HepG2 (cell line): ENCODE results near the gene ITIH1. TPM values are rescaled to one million over a fixed set of nuclear protein-coding genes. Genes with fewer than 3 reads are reported as not detected.

Experiments
- CBFB ChIP-seq: sonication (generic); formaldehyde crosslinking; IDR thresholded peaks from 2 replicates; pipeline ENCODE4 v1.4.0; 2020; ENCODE audit warnings: missing genetic modification reagents
- CHD2 ChIP-seq: IDR thresholded peaks from 2 replicates; pipeline ENCODE4 v1.6.1; 2011; ENCODE audit warnings: low read depth, low read length, improper control_type of control experiment
- DNMT3B ChIP-seq: conservative IDR thresholded peaks from 2 replicates; pipeline ENCODE4 v1.6.1; 2016; ENCODE audit warnings: missing biosample characterization, control low read depth
- HDAC1 ChIP-seq: sonication (generic); formaldehyde crosslinking; IDR thresholded peaks from 2 replicates; pipeline ENCODE4 v1.5.1; 2020; ENCODE audit warnings: mild to moderate bottlenecking, missing genetic modification reagents
- HNF1B ChIP-seq: sonication (generic); formaldehyde crosslinking; IDR thresholded peaks from 2 replicates; pipeline ENCODE4 v1.5.1; 2020; ENCODE audit warnings: mild to moderate bottlenecking, moderate library complexity, missing genetic modification reagents
- MLXIP ChIP-seq: sonication (generic); formaldehyde crosslinking; IDR thresholded peaks from 2 replicates; pipeline ENCODE4 v1.9.0; 2021; ENCODE audit warnings: missing genetic modification reagents, borderline replicate concordance
- MXD3 ChIP-seq: IDR thresholded peaks from 2 replicates; pipeline ENCODE4 v1.6.1; 2016; ENCODE audit warnings: mild to moderate bottlenecking, missing biosample characterization, missing genetic modification reagents
- SAP130 ChIP-seq: IDR thresholded peaks from 2 replicates; pipeline ENCODE4 v1.6.1; 2016; ENCODE audit warnings: low read depth
- ZBTB10 ChIP-seq: sonication (generic); formaldehyde crosslinking; IDR thresholded peaks from 2 replicates; pipeline ENCODE4 v1.4.0; 2020; ENCODE audit warnings: missing genetic modification reagents, borderline replicate concordance
- ZNF263 ChIP-seq: sonication (generic); formaldehyde crosslinking; IDR thresholded peaks from 2 replicates; pipeline ENCODE4 v1.4.0; 2020; ENCODE audit warnings: missing genetic modification reagents
- ZNF484 ChIP-seq: sonication (generic); formaldehyde crosslinking; IDR thresholded peaks from 2 replicates; pipeline ENCODE4 v1.5.1; 2020; ENCODE audit warnings: mild to moderate bottlenecking, low read depth, missing genetic modification reagents, borderline replicate concordance
- ZNF609 ChIP-seq: sonication (generic); formaldehyde crosslinking; IDR thresholded peaks from 2 replicates; pipeline ENCODE4 v1.4.0; 2020; ENCODE audit warnings: mild to moderate bottlenecking, missing genetic modification reagents, borderline replicate concordance
- ZNF772 ChIP-seq: sonication (generic); formaldehyde crosslinking; IDR thresholded peaks from 2 replicates; pipeline ENCODE4 v1.5.0; 2020; ENCODE audit warnings: mild to moderate bottlenecking, missing genetic modification reagents
- polyA plus RNA-seq, 8 experiments: library from polyadenylated mRNA; depleted of rRNA in 3 of 8; stranded (reverse) in 7 of 8; unstranded in 1 of 8; fragments of >200 nt; fragmentation: Illumina TruSeq in 4 of 8; extraction: Trizol in 4 of 8; gene quantifications; 2 replicates each; pipeline versions ENCODE4 v1.2.1 to v1.2.3, GENCODE V29; 2011 to 2016; ENCODE audit warnings: low read depth in 4 of 8, missing spikeins in 1 of 8, mixed read lengths in 1 of 8; ENCODE audit not compliant: insufficient read depth in 1 of 8
- total RNA-seq, 5 experiments: library from RNA; depleted of rRNA; stranded (reverse); fragments of >200 nt; fragmentation: Illumina TruSeq; extraction: Trizol; gene quantifications; 2 replicates each; pipeline ENCODE4 v1.2.3, GENCODE V29; 2016; ENCODE audit warnings: low read depth in 1 of 5

Gene ITIH1
- total and polyA plus RNA-seq, 2 of the 13 experiments (the other 11 are each of a cell fraction or from before 2014, with no cell fraction given) = 12.3 to 19.6 TPM

- TF ChIP-seq ZNF609 (peak; percentile 81), ZNF484 (CRISPR knock-in tag) (no peak), ZNF772 (CRISPR knock-in tag) (peak; percentile 53; the same call in 1 of the 2 replicates), DNMT3B (CRISPR knock-in tag) (no peak), CHD2 (no peak; the same call in 1 of the 2 replicates), ZNF263 (CRISPR knock-in tag) (0 out of 2 replicates have a peak, but pooled peaks have one; percentile 12), SAP130 (CRISPR knock-in tag) (peak; percentile 91), HDAC1 (peak; percentile 93), HNF1B (CRISPR knock-in tag) (peak; percentile 95), MXD3 (CRISPR knock-in tag) (no peak), ZBTB10 (CRISPR knock-in tag) (peak; percentile 92), MLXIP (no peak), CBFB (peak; percentile 49; the same call in 1 of the 2 replicates)
These were observed 2.2 kb upstream of the ITIH1 start (continued) for GRCh38 chr3:52774901-52775864.
